HepG2 (cell line): ENCODE measurements around the gene DCDC1. TPM values are rescaled to one million over a fixed set of nuclear protein-coding genes. Genes with fewer than 3 reads are reported as not detected.
A peak's percentile ranks its signal among the peaks of the same experiment; 100 is the strongest.

Experiments used
- ATF7 ChIP-seq, 2 experiments: fragments of 450-650 bp in 1 of 2; sonication (generic) in 1 of 2; formaldehyde crosslinking in 1 of 2; IDR thresholded peaks; 2 replicates each; pipeline versions ENCODE4 v1.4.0 to v1.6.1; 2016 to 2020; ENCODE audit warnings: antibody characterized with exemption in 1 of 2, mild to moderate bottlenecking in 1 of 2, missing genetic modification reagents in 1 of 2
- DR1 ChIP-seq: sonication (generic); formaldehyde crosslinking; IDR thresholded peaks from 2 replicates; pipeline ENCODE4 v1.8.0; 2021; ENCODE audit warnings: mild to moderate bottlenecking, missing genetic modification reagents, inconsistent platforms
- GTF2F1 ChIP-seq: fragments of 150-350 bp; IDR thresholded peaks from 2 replicates; pipeline ENCODE4 v1.6.1; 2014; ENCODE audit warnings: low read length
- HOXA3 ChIP-seq: sonication (generic); formaldehyde crosslinking; IDR thresholded peaks from 2 replicates; pipeline ENCODE4 v1.5.0; 2020; ENCODE audit warnings: missing genetic modification reagents
- MXD4 ChIP-seq: IDR thresholded peaks from 2 replicates; pipeline ENCODE4 v1.6.1; 2016; ENCODE audit warnings: mild to moderate bottlenecking, missing biosample characterization, missing genetic modification reagents
- NFE2L2 ChIP-seq: fragments of 150-350 bp; IDR thresholded peaks from 2 replicates; pipeline ENCODE4 v1.6.1; 2014; ENCODE audit warnings: low read length
- PLRG1 ChIP-seq: fragments of 450-650 bp; conservative IDR thresholded peaks from 2 replicates; pipeline ENCODE4 v1.6.1; 2016
- POGZ ChIP-seq: sonication (generic); formaldehyde crosslinking; IDR thresholded peaks from 2 replicates; pipeline ENCODE4 v1.4.0; 2020; ENCODE audit warnings: mild to moderate bottlenecking, missing genetic modification reagents
- TCF7 ChIP-seq: sonication (generic); IDR thresholded peaks from 2 replicates; pipeline ENCODE4 v1.6.1; 2016; ENCODE audit warnings: antibody characterized with exemption, low read depth
- ZFP82 ChIP-seq: sonication (generic); formaldehyde crosslinking; IDR thresholded peaks from 2 replicates; pipeline ENCODE4 v1.5.1; 2020; ENCODE audit warnings: mild to moderate bottlenecking, missing genetic modification reagents, borderline replicate concordance
- ZFY ChIP-seq: sonication (generic); formaldehyde crosslinking; IDR thresholded peaks from 2 replicates; pipeline ENCODE4 v1.4.0; 2020; ENCODE audit warnings: missing genetic modification reagents
- ZNF10 ChIP-seq: sonication (generic); formaldehyde crosslinking; IDR thresholded peaks from 2 replicates; pipeline ENCODE4 v1.4.0; 2020; ENCODE audit warnings: mild to moderate bottlenecking, low read depth, missing genetic modification reagents, borderline replicate concordance
- ZNF101 ChIP-seq: sonication (generic); formaldehyde crosslinking; IDR thresholded peaks from 2 replicates; pipeline ENCODE4 v1.4.0; 2020; ENCODE audit warnings: mild to moderate bottlenecking, low read depth, missing genetic modification reagents, borderline replicate concordance
- ZNF558 ChIP-seq: sonication (generic); formaldehyde crosslinking; IDR thresholded peaks from 2 replicates; pipeline ENCODE4 v1.9.0; 2022; ENCODE audit warnings: mild to moderate bottlenecking, missing genetic modification reagents, borderline replicate concordance
- ZNF660 ChIP-seq: sonication (generic); formaldehyde crosslinking; IDR thresholded peaks from 2 replicates; pipeline ENCODE4 v1.5.1; 2020; ENCODE audit warnings: mild to moderate bottlenecking, low read depth, missing genetic modification reagents, borderline replicate concordance
- ZNF780A ChIP-seq: sonication (generic); formaldehyde crosslinking; IDR thresholded peaks from 2 replicates; pipeline ENCODE4 v1.8.0; 2022; ENCODE audit warnings: mild to moderate bottlenecking, missing genetic modification reagents, moderate library complexity
- polyA plus RNA-seq, 8 experiments: library from polyadenylated mRNA; depleted of rRNA in 3 of 8; stranded (reverse) in 7 of 8; unstranded in 1 of 8; fragments of >200 nt; fragmentation: Illumina TruSeq in 4 of 8; extraction: Trizol in 4 of 8; gene quantifications; 2 replicates each; pipeline versions ENCODE4 v1.2.1 to v1.2.3, GENCODE V29; 2011 to 2016; ENCODE audit warnings: low read depth in 4 of 8, missing spikeins in 1 of 8, mixed read lengths in 1 of 8; ENCODE audit not compliant: insufficient read depth in 1 of 8
- total RNA-seq, 5 experiments: library from RNA; depleted of rRNA; stranded (reverse); fragments of >200 nt; fragmentation: Illumina TruSeq; extraction: Trizol; gene quantifications; 2 replicates each; pipeline ENCODE4 v1.2.3, GENCODE V29; 2016; ENCODE audit warnings: low read depth in 1 of 5
- TF ChIP-seq, protein P1 (sequence below), 2 experiments: sonication (generic) in 1 of 2; formaldehyde crosslinking in 1 of 2; IDR thresholded peaks; 2 replicates each; pipeline versions ENCODE4 v1.4.0 to v1.6.1; 2016 to 2020; ENCODE audit warnings: borderline replicate concordance in 1 of 2, low read depth in 1 of 2, mild to moderate bottlenecking in 1 of 2, missing genetic modification reagents in 1 of 2
- TF ChIP-seq, protein P2 (sequence below): sonication (generic); formaldehyde crosslinking; conservative IDR thresholded peaks from 2 replicates; pipeline ENCODE4 v1.4.0; 2020; ENCODE audit warnings: mild to moderate bottlenecking, missing genetic modification reagents, moderate library complexity
- TF ChIP-seq, protein P3 (sequence below): sonication (generic); formaldehyde crosslinking; IDR thresholded peaks from 2 replicates; pipeline ENCODE4; 2020; ENCODE audit warnings: missing genetic modification reagents, mild to moderate bottlenecking, borderline replicate concordance
- TF ChIP-seq, protein P4 (sequence below): sonication (generic); formaldehyde crosslinking; IDR thresholded peaks from 2 replicates; pipeline ENCODE4 v1.8.1; 2023; ENCODE audit warnings: missing genetic modification reagents, mild to moderate bottlenecking, borderline replicate concordance

DCDC1 gene
- total and polyA plus RNA-seq, 2 of the 13 experiments (the other 11 are each of a cell fraction or from before 2014, with no cell fraction given): 0.12 to 0.27 TPM

GRCh38 chr11:30992513-30992849 is 377.1 kb downstream of the DCDC1 start (continued):
- TF ChIP-seq, protein P1, sequence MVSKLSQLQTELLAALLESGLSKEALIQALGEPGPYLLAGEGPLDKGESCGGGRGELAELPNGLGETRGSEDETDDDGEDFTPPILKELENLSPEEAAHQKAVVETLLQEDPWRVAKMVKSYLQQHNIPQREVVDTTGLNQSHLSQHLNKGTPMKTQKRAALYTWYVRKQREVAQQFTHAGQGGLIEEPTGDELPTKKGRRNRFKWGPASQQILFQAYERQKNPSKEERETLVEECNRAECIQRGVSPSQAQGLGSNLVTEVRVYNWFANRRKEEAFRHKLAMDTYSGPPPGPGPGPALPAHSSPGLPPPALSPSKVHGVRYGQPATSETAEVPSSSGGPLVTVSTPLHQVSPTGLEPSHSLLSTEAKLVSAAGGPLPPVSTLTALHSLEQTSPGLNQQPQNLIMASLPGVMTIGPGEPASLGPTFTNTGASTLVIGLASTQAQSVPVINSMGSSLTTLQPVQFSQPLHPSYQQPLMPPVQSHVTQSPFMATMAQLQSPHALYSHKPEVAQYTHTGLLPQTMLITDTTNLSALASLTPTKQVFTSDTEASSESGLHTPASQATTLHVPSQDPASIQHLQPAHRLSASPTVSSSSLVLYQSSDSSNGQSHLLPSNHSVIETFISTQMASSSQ (IDR thresholded peaks at IDR 0.05; ENCODE audit: low read depth): 0 out of 2 replicates have a peak, but pooled peaks have one; percentile 32
- TF ChIP-seq, protein P1 (CRISPR knock-in tag; IDR thresholded peaks at IDR 0.05; ENCODE audit: borderline replicate concordance): no peak; the same call in 1 of the 2 replicates
- peak; percentile 77; the same call in 1 of the 2 replicates for TF ChIP-seq POGZ (CRISPR knock-in tag)
- TF ChIP-seq ZNF10: no peak
- TF ChIP-seq MXD4 (CRISPR knock-in tag): no peak
- no peak for TF ChIP-seq TCF7
- TF ChIP-seq, protein P2, sequence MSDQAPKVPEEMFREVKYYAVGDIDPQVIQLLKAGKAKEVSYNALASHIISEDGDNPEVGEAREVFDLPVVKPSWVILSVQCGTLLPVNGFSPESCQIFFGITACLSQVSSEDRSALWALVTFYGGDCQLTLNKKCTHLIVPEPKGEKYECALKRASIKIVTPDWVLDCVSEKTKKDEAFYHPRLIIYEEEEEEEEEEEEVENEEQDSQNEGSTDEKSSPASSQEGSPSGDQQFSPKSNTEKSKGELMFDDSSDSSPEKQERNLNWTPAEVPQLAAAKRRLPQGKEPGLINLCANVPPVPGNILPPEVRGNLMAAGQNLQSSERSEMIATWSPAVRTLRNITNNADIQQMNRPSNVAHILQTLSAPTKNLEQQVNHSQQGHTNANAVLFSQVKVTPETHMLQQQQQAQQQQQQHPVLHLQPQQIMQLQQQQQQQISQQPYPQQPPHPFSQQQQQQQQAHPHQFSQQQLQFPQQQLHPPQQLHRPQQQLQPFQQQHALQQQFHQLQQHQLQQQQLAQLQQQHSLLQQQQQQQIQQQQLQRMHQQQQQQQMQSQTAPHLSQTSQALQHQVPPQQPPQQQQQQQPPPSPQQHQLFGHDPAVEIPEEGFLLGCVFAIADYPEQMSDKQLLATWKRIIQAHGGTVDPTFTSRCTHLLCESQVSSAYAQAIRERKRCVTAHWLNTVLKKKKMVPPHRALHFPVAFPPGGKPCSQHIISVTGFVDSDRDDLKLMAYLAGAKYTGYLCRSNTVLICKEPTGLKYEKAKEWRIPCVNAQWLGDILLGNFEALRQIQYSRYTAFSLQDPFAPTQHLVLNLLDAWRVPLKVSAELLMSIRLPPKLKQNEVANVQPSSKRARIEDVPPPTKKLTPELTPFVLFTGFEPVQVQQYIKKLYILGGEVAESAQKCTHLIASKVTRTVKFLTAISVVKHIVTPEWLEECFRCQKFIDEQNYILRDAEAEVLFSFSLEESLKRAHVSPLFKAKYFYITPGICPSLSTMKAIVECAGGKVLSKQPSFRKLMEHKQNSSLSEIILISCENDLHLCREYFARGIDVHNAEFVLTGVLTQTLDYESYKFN: peak; percentile 84
- no peak for TF ChIP-seq ZFP82
- no peak for TF ChIP-seq ZFY (CRISPR knock-in tag)
- TF ChIP-seq ZNF101 (CRISPR knock-in tag): no peak
- 0 out of 2 replicates have a peak, but pooled peaks have one; percentile 29 for TF ChIP-seq HOXA3 (CRISPR knock-in tag)
- no peak for TF ChIP-seq ZNF660 (CRISPR knock-in tag)
- peak; percentile 94 for TF ChIP-seq NFE2L2
- TF ChIP-seq PLRG1: no peak
- no peak for TF ChIP-seq DR1 (CRISPR knock-in tag)
- TF ChIP-seq, protein P3, sequence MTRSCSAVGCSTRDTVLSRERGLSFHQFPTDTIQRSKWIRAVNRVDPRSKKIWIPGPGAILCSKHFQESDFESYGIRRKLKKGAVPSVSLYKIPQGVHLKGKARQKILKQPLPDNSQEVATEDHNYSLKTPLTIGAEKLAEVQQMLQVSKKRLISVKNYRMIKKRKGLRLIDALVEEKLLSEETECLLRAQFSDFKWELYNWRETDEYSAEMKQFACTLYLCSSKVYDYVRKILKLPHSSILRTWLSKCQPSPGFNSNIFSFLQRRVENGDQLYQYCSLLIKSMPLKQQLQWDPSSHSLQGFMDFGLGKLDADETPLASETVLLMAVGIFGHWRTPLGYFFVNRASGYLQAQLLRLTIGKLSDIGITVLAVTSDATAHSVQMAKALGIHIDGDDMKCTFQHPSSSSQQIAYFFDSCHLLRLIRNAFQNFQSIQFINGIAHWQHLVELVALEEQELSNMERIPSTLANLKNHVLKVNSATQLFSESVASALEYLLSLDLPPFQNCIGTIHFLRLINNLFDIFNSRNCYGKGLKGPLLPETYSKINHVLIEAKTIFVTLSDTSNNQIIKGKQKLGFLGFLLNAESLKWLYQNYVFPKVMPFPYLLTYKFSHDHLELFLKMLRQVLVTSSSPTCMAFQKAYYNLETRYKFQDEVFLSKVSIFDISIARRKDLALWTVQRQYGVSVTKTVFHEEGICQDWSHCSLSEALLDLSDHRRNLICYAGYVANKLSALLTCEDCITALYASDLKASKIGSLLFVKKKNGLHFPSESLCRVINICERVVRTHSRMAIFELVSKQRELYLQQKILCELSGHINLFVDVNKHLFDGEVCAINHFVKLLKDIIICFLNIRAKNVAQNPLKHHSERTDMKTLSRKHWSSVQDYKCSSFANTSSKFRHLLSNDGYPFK (CRISPR knock-in tag): no peak
- TF ChIP-seq ATF7 (IDR thresholded peaks at IDR 0.05): no peak
- TF ChIP-seq ATF7 (CRISPR knock-in tag; IDR thresholded peaks at IDR 0.05): no peak
- TF ChIP-seq ZNF780A (CRISPR knock-in tag): no peak
- TF ChIP-seq ZNF558 (CRISPR knock-in tag): no peak
- TF ChIP-seq, protein P4, sequence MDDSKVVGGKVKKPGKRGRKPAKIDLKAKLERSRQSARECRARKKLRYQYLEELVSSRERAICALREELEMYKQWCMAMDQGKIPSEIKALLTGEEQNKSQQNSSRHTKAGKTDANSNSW (CRISPR knock-in tag): no peak
- TF ChIP-seq GTF2F1: no peak
